CD8-positive, alpha-beta memory T cell (primary cell): ENCODE measurements around the gene RALGAPA2. TPM values are rescaled to one million over a fixed set of nuclear protein-coding genes. Genes with fewer than 3 reads are reported as not detected.

ENCODE experiments used
- CTCF ChIA-PET: fragments of 350-600 bp; sonication (Branson Sonifier 250); formaldehyde crosslinking; loops from one replicate; lab custom pipeline; 2021; ENCODE audit warnings: antibody characterized with exemption; lab: Charles Lee
- POLR2A ChIA-PET: fragments of 350-600 bp; sonication (Branson Sonifier 250); formaldehyde crosslinking; loops from one replicate; lab custom pipeline; 2021; ENCODE audit warnings: antibody characterized with exemption; lab: Charles Lee
- DNase-seq, 5 donors: peaks; one replicate each; pipeline versions ENCODE4 v3.0.0 to v3.0.0-alpha.2; 2020 to 2022; ENCODE audit warnings: mixed read lengths in 1 of 5
- H3K27ac ChIP-seq: one replicate; pipeline ENCODE4 v1.7.0; 2013; ENCODE audit warnings: low read depth, mild to moderate bottlenecking, low read length, moderate library complexity
- H3K27me3 ChIP-seq: 2 replicates; pipeline ENCODE4 v1.7.0; 2013; ENCODE audit warnings: low read length, mild to moderate bottlenecking; ENCODE audit not compliant: insufficient read depth, poor library complexity, severe bottlenecking
- H3K36me3 ChIP-seq: 2 replicates; pipeline ENCODE4 v1.7.0; 2013; ENCODE audit warnings: mild to moderate bottlenecking, low read length, moderate library complexity; ENCODE audit not compliant: insufficient read depth
- H3K4me1 ChIP-seq: 2 replicates; pipeline ENCODE4 v1.7.0; 2013; ENCODE audit warnings: mild to moderate bottlenecking, low read length, moderate library complexity; ENCODE audit not compliant: insufficient read depth
- H3K4me3 ChIP-seq: 2 replicates; pipeline ENCODE4 v1.7.0; 2013; ENCODE audit warnings: mild to moderate bottlenecking, low read length
- H3K9me3 ChIP-seq: 2 replicates; pipeline ENCODE4 v1.7.0; 2013; ENCODE audit warnings: mild to moderate bottlenecking, low read length
- H3K27ac Mint-ChIP-seq, 8 donors: one replicate each; pipeline ENCODE4 v1.8.0; 2020 to 2021; ENCODE audit warnings: mixed read lengths in 8 of 8, mild to moderate bottlenecking in 6 of 8, inconsistent platforms in 3 of 8, moderate library complexity in 3 of 8
- H3K27me3 Mint-ChIP-seq, 2 donors: one replicate each; pipeline ENCODE4 v1.8.0; 2020 to 2021; ENCODE audit warnings: mixed read lengths in 2 of 2, mild to moderate bottlenecking in 1 of 2, moderate library complexity in 1 of 2
- H3K36me3 Mint-ChIP-seq, 3 donors: one replicate each; pipeline ENCODE4 v1.8.0; 2020 to 2021; ENCODE audit warnings: mixed read lengths in 3 of 3, inconsistent platforms in 1 of 3, mild to moderate bottlenecking in 1 of 3
- H3K4me1 Mint-ChIP-seq, 3 donors: one replicate each; pipeline ENCODE4 v1.8.0; 2020 to 2021; ENCODE audit warnings: mixed read lengths in 3 of 3, inconsistent platforms in 1 of 3, mild to moderate bottlenecking in 1 of 3
- H3K4me3 Mint-ChIP-seq, 7 donors: one replicate each; pipeline ENCODE4 v1.8.0; 2020 to 2021; ENCODE audit warnings: mixed read lengths in 7 of 7, mild to moderate bottlenecking in 6 of 7, moderate library complexity in 4 of 7, inconsistent platforms in 2 of 7
- H3K9me3 Mint-ChIP-seq, 5 donors: one replicate each; pipeline ENCODE4 v1.8.0; 2020 to 2022; ENCODE audit warnings: mixed read lengths in 5 of 5, mild to moderate bottlenecking in 3 of 5, moderate library complexity in 2 of 5, inconsistent platforms in 1 of 5
- polyA plus RNA-seq: library from polyadenylated mRNA; unstranded; fragments of 300-500 nt; fragmentation: Illumina TruSeq; gene quantifications from one replicate; pipeline ENCODE4 v1.2.3, GENCODE V29; 2021
- total RNA-seq, 2 experiments: library from RNA; stranded (reverse); gene quantifications; one replicate each; pipeline ENCODE4 v1.2.3, GENCODE V29; 2021

The RALGAPA2 gene
- total and polyA plus RNA-seq, 3 experiments from 2014 or later, result 7.4 to 14.5 (median 13.4) TPM

- Mint-ChIP-seq H3K4me3 (peak within 1 kb of the TSS in 4 of 7 donors; percentile 41 to 53 (median 49)), H3K27ac (no peak within 1 kb of the TSS), H3K9me3 (no peaks in the 10 kb centered on the region), H3K27me3 (peaks cover 45 to 63% of the 10 kb centered on the region in 2 donors), H3K4me1 (peaks cover 12 to 34% (median 14%) of the 10 kb centered on the region in 3 donors), H3K36me3 (no peaks in the 10 kb centered on the region)
- Histone ChIP-seq H3K4me3 (no peak within 1 kb of the TSS), H3K9me3 (no peaks in the 10 kb centered on the region), H3K4me1 (no peaks in the 10 kb centered on the region), H3K36me3 (no peaks in the 10 kb centered on the region), H3K27me3 (peaks cover 6% of the 10 kb centered on the region), H3K27ac (no peak within 1 kb of the TSS)
- POLR2A ChIA-PET, result no interaction called here
- no peak for DNase-seq
- CTCF ChIA-PET, result no interaction called here
Measured at GRCh38 chr20:20367575-20368417, 344.6 kb downstream of the RALGAPA2 start, which contains the start of gene INSM1. INSM1 (plus strand) TSS chr20:20368104; CDS start chr20:20368268, 164 bp downstream.

- no peaks in the 10 kb centered on the region for H3K9me3 ChIP-seq
- peaks cover 6% of the 10 kb centered on the region for H3K27me3 ChIP-seq
- Mint-ChIP-seq H3K4me3 (peak overlapping the region in 1 of 7 donors; percentile 41), H3K27ac (no peak overlapping the region), H3K36me3 (no peaks in the 10 kb centered on the region), H3K9me3 (no peaks in the 10 kb centered on the region), H3K27me3 (peaks cover 43 to 63% of the 10 kb centered on the region in 2 donors), H3K4me1 (peaks cover 12 to 39% (median 21%) of the 10 kb centered on the region in 3 donors)
- H3K36me3 ChIP-seq, result no peaks in the 10 kb centered on the region
- no peak overlapping the region for H3K27ac ChIP-seq
- ChIA-PET CTCF (no interaction called here), POLR2A (no interaction called here)
- DNase-seq, result no peak
- H3K4me3 ChIP-seq, result no peak overlapping the region
- H3K4me1 ChIP-seq, result no peaks in the 10 kb centered on the region
Measured at GRCh38 chr20:20366876-20367574, 345.4 kb downstream of the RALGAPA2 start.

GRCh38 chr20:20366551-20366875 lies 345.9 kb downstream of the RALGAPA2 start:
- Mint-ChIP-seq H3K9me3 (no peaks in the 10 kb centered on the region), H3K27me3 (peaks cover 43 to 64% of the 10 kb centered on the region in 2 donors), H3K4me1 (peaks cover 12 to 39% (median 26%) of the 10 kb centered on the region in 3 donors), H3K27ac (peak overlapping the region in 1 of 8 donors; percentile 38), H3K4me3 (peak overlapping the region in 3 of 7 donors; percentile 41 to 69 (median 64)), H3K36me3 (no peaks in the 10 kb centered on the region)
- CTCF ChIA-PET, result no interaction called here
- H3K27me3 ChIP-seq, result peaks cover 9% of the 10 kb centered on the region
- no peak for DNase-seq
- H3K4me1 ChIP-seq, result no peaks in the 10 kb centered on the region
- POLR2A ChIA-PET, result no interaction called here
- H3K4me3 ChIP-seq, result no peak overlapping the region
- no peaks in the 10 kb centered on the region for H3K36me3 ChIP-seq
- no peaks in the 10 kb centered on the region for H3K9me3 ChIP-seq
- H3K27ac ChIP-seq, result no peak overlapping the region

GRCh38 chr20:20365480-20366161 lies 346.8 kb downstream of the RALGAPA2 start:
- Histone ChIP-seq H3K27me3 (peaks cover 5% of the 10 kb centered on the region), H3K27ac (no peak overlapping the region), H3K36me3 (no peaks in the 10 kb centered on the region), H3K9me3 (no peaks in the 10 kb centered on the region), H3K4me1 (peaks cover 2% of the 10 kb centered on the region), H3K4me3 (no peak overlapping the region)
- POLR2A ChIA-PET, result no interaction called here
- H3K36me3 Mint-ChIP-seq, result no peaks in the 10 kb centered on the region
- no peak overlapping the region for H3K27ac Mint-ChIP-seq
- no peak for DNase-seq
- H3K27me3 Mint-ChIP-seq, result peaks cover 37 to 64% of the 10 kb centered on the region in 2 donors
- H3K4me1 Mint-ChIP-seq, result peaks cover 17 to 45% (median 31%) of the 10 kb centered on the region in 3 donors
- H3K9me3 Mint-ChIP-seq, result no peaks in the 10 kb centered on the region
- H3K4me3 Mint-ChIP-seq, result peak overlapping the region in 2 of 7 donors; percentile 20 to 26
- CTCF ChIA-PET, result no interaction called here

- DNase-seq, result no peak
- Histone ChIP-seq H3K36me3 (no peaks in the 10 kb centered on the region), H3K27ac (no peak overlapping the region), H3K27me3 (peaks cover 5% of the 10 kb centered on the region), H3K4me3 (no peak overlapping the region), H3K9me3 (no peaks in the 10 kb centered on the region), H3K4me1 (peaks cover 10% of the 10 kb centered on the region)
- Mint-ChIP-seq H3K27me3 (peaks cover 32 to 60% of the 10 kb centered on the region in 2 donors), H3K36me3 (peaks cover 0 to 1% (median 0%) of the 10 kb centered on the region in 3 donors), H3K4me3 (no peak overlapping the region), H3K9me3 (no peaks in the 10 kb centered on the region), H3K27ac (no peak overlapping the region), H3K4me1 (peaks cover 18 to 47% (median 34%) of the 10 kb centered on the region in 3 donors)
- ChIA-PET CTCF (no interaction called here), POLR2A (no interaction called here)
Measured at GRCh38 chr20:20364593-20365479, 347.6 kb downstream of the RALGAPA2 start.

- peaks cover 21 to 49% (median 37%) of the 10 kb centered on the region in 3 donors for H3K4me1 Mint-ChIP-seq
- peaks cover 0 to 1% (median 0%) of the 10 kb centered on the region in 3 donors for H3K36me3 Mint-ChIP-seq
- Histone ChIP-seq H3K27me3 (peaks cover 5% of the 10 kb centered on the region), H3K4me3 (no peak overlapping the region), H3K27ac (no peak overlapping the region), H3K9me3 (no peaks in the 10 kb centered on the region), H3K36me3 (no peaks in the 10 kb centered on the region), H3K4me1 (peaks cover 12% of the 10 kb centered on the region)
- H3K4me3 Mint-ChIP-seq, result peak overlapping the region in 2 of 7 donors; percentile 8 to 32
- H3K27ac Mint-ChIP-seq, result no peak overlapping the region
- no peak for DNase-seq
- ChIA-PET POLR2A (no interaction called here), CTCF (no interaction called here)
- no peaks in the 10 kb centered on the region for H3K9me3 Mint-ChIP-seq
- peaks cover 31 to 62% of the 10 kb centered on the region in 2 donors for H3K27me3 Mint-ChIP-seq
Measured at GRCh38 chr20:20363799-20364592, 348.4 kb downstream of the RALGAPA2 start.

- no peak overlapping the region for H3K4me3 Mint-ChIP-seq
- Histone ChIP-seq H3K4me1 (peaks cover 12% of the 10 kb centered on the region), H3K4me3 (no peak overlapping the region), H3K9me3 (no peaks in the 10 kb centered on the region), H3K27me3 (peaks cover 5% of the 10 kb centered on the region), H3K36me3 (no peaks in the 10 kb centered on the region), H3K27ac (no peak overlapping the region)
- peaks cover 21 to 49% (median 37%) of the 10 kb centered on the region in 3 donors for H3K4me1 Mint-ChIP-seq
- no peaks in the 10 kb centered on the region for H3K9me3 Mint-ChIP-seq
- CTCF ChIA-PET, result no interaction called here
- DNase-seq, result no peak
- no peak overlapping the region for H3K27ac Mint-ChIP-seq
- peaks cover 31 to 65% of the 10 kb centered on the region in 2 donors for H3K27me3 Mint-ChIP-seq
- peaks cover 0 to 1% (median 0%) of the 10 kb centered on the region in 3 donors for H3K36me3 Mint-ChIP-seq
- POLR2A ChIA-PET, result no interaction called here
Measured at GRCh38 chr20:20363434-20363798, 349.0 kb downstream of the RALGAPA2 start.
